Activated CD4-positive, alpha-beta memory T cell treated with anti-CD3 and anti-CD28 coated beads for 36 hours (primary cell): ENCODE data around the gene SCAF8. TPM values are rescaled to one million over a fixed set of nuclear protein-coding genes. Genes with fewer than 3 reads are reported as not detected.
"Not testable (repeated sequence)": the region's sequence is repeated elsewhere in the genome, so short reads cannot be mapped to it uniquely, and the experiment has no call there.

Experiments
- CTCF ChIA-PET: fragments of 350-600 bp; sonication (Branson Sonifier 250); formaldehyde crosslinking; loops from one replicate; lab custom pipeline; 2021; ENCODE audit warnings: antibody characterized with exemption, inconsistent platforms; lab: Charles Lee
- POLR2A ChIA-PET: fragments of 350-600 bp; sonication (Branson Sonifier 250); formaldehyde crosslinking; loops from one replicate; lab custom pipeline; 2021; ENCODE audit warnings: antibody characterized with exemption; lab: Charles Lee
- DNase-seq: peaks from one replicate; pipeline ENCODE4 v3.0.0-alpha.2; 2020
- H3K27ac Mint-ChIP-seq: one replicate; pipeline ENCODE4 v1.8.0; 2021; ENCODE audit warnings: mixed read lengths
- H3K27me3 Mint-ChIP-seq: one replicate; pipeline ENCODE4 v1.8.0; 2021; ENCODE audit warnings: mixed read lengths
- H3K36me3 Mint-ChIP-seq: one replicate; pipeline ENCODE4 v1.8.0; 2021; ENCODE audit warnings: mixed read lengths
- H3K4me1 Mint-ChIP-seq: one replicate; pipeline ENCODE4 v1.8.0; 2021; ENCODE audit warnings: low read depth, mixed read lengths
- H3K4me3 Mint-ChIP-seq: one replicate; pipeline ENCODE4 v1.8.0; 2021; ENCODE audit warnings: mild to moderate bottlenecking, mixed read lengths
- H3K9me3 Mint-ChIP-seq: one replicate; pipeline ENCODE4 v1.8.0; 2021; ENCODE audit warnings: mixed read lengths
- intact Hi-C: fragments of 100-400 bp; cut with micrococcal nuclease; formaldehyde crosslinking; loops from one replicate; pipeline ENCODE4 v1.15.1; 2023
- total RNA-seq, 2 experiments: library from RNA; stranded (reverse); gene quantifications; one replicate each; pipeline ENCODE4 v1.2.3, GENCODE V29; 2021

SCAF8 gene
- total RNA-seq, 2 experiments from 2014 or later = 30.1 to 31.7 TPM

- Mint-ChIP-seq H3K9me3 (no peaks in the 10 kb centered on the region), H3K4me1 (peaks cover 60% of the 10 kb centered on the region), H3K27ac (no peak overlapping the region), H3K27me3 (no peaks in the 10 kb centered on the region), H3K4me3 (no peak overlapping the region), H3K36me3 (peaks cover 19% of the 10 kb centered on the region)
- ChIA-PET CTCF (interaction anchor here (0.9 to 1.7 kb wide), 3 partner anchors 36 to 421 kb away, joined by 4 to 5 read pairs (median 5); no protein-coding TSS in a partner anchor), POLR2A (no interaction called here)
- no peak for DNase-seq
- intact Hi-C loops = loop anchor here (10.0 kb wide), 1 partner anchor 677 kb away; no protein-coding TSS in a partner anchor
Measured at GRCh38 chr6:154737424-154737823, 4.2 kb downstream of the SCAF8 start.

GRCh38 chr6:154738551-154738961 is 5.3 kb downstream of the SCAF8 start:
- POLR2A ChIA-PET = interaction anchor here (1.9 kb wide), 1 partner anchor 35 kb away, joined by 9 read pairs; no protein-coding TSS in a partner anchor
- H3K9me3 Mint-ChIP-seq = no peaks in the 10 kb centered on the region
- CTCF ChIA-PET = interaction anchor here (0.8 to 1.7 kb wide), 2 partner anchors 63 kb away, joined by 3 to 5 read pairs; no protein-coding TSS in a partner anchor
- peak overlapping the region; percentile 20 for H3K27ac Mint-ChIP-seq
- intact Hi-C loops = loop anchor here (1.0 to 10.0 kb wide), 3 partner anchors 10 to 676 kb away; no protein-coding TSS in a partner anchor
- H3K4me1 Mint-ChIP-seq = peaks cover 62% of the 10 kb centered on the region
- no peaks in the 10 kb centered on the region for H3K27me3 Mint-ChIP-seq
- H3K4me3 Mint-ChIP-seq = peak overlapping the region; percentile 9
- DNase-seq = no peak
- peaks cover 21% of the 10 kb centered on the region for H3K36me3 Mint-ChIP-seq

- Mint-ChIP-seq H3K27ac (no peak overlapping the region), H3K36me3 (peaks cover 19% of the 10 kb centered on the region), H3K4me3 (no peak overlapping the region), H3K27me3 (no peaks in the 10 kb centered on the region), H3K9me3 (no peaks in the 10 kb centered on the region), H3K4me1 (peaks cover 72% of the 10 kb centered on the region)
- no peak for DNase-seq
- POLR2A ChIA-PET = no interaction called here
- intact Hi-C loops = no loop called here
- CTCF ChIA-PET = no interaction called here
Measured at GRCh38 chr6:154740658-154741057, 7.4 kb downstream of the SCAF8 start.

GRCh38 chr6:154742891-154743290 is 9.7 kb downstream of the SCAF8 start:
- POLR2A ChIA-PET = no interaction called here
- no peaks in the 10 kb centered on the region for H3K9me3 Mint-ChIP-seq
- H3K4me1 Mint-ChIP-seq = peaks cover 65% of the 10 kb centered on the region
- H3K27me3 Mint-ChIP-seq = no peaks in the 10 kb centered on the region
- peaks cover 17% of the 10 kb centered on the region for H3K36me3 Mint-ChIP-seq
- H3K27ac Mint-ChIP-seq = no peak overlapping the region
- intact Hi-C loops = no loop called here
- CTCF ChIA-PET = no interaction called here
- no peak for DNase-seq
- H3K4me3 Mint-ChIP-seq = no peak overlapping the region

GRCh38 chr6:154744029-154744745 is 11.0 kb downstream of the SCAF8 start:
- H3K9me3 Mint-ChIP-seq, DNase-seq, CTCF ChIA-PET, intact Hi-C loops, H3K27ac Mint-ChIP-seq, H3K27me3 Mint-ChIP-seq, H3K4me3 Mint-ChIP-seq: not testable (repeated sequence)
- H3K4me1 Mint-ChIP-seq = peaks cover 59% of the 10 kb centered on the region
- peaks cover 15% of the 10 kb centered on the region for H3K36me3 Mint-ChIP-seq
- POLR2A ChIA-PET = interaction anchor here (1.0 kb wide), 1 partner anchor 10 kb away, joined by 3 read pairs; no protein-coding TSS in a partner anchor

- CTCF ChIA-PET = interaction anchor here (1.2 to 1.5 kb wide), 2 partner anchors 11 to 70 kb away, joined by 3 to 4 read pairs; no protein-coding TSS in a partner anchor
- no peak overlapping the region for H3K27ac Mint-ChIP-seq
- POLR2A ChIA-PET = no interaction called here
- no peak overlapping the region for H3K4me3 Mint-ChIP-seq
- peaks cover 63% of the 10 kb centered on the region for H3K4me1 Mint-ChIP-seq
- no peaks in the 10 kb centered on the region for H3K9me3 Mint-ChIP-seq
- no peak for DNase-seq
- H3K36me3 Mint-ChIP-seq = peaks cover 12% of the 10 kb centered on the region
- H3K27me3 Mint-ChIP-seq = no peaks in the 10 kb centered on the region
- intact Hi-C loops = no loop called here
Measured at GRCh38 chr6:154745243-154745642, 12.0 kb downstream of the SCAF8 start.

- Mint-ChIP-seq H3K4me1 (peaks cover 63% of the 10 kb centered on the region), H3K27ac (no peak overlapping the region), H3K27me3 (no peaks in the 10 kb centered on the region), H3K4me3 (no peak overlapping the region), H3K36me3 (peaks cover 3% of the 10 kb centered on the region), H3K9me3 (no peaks in the 10 kb centered on the region)
- CTCF ChIA-PET = interaction anchor here (0.7 kb wide), 1 partner anchor 56 kb away, joined by 4 read pairs; no protein-coding TSS in a partner anchor
- no peak for DNase-seq
- POLR2A ChIA-PET = no interaction called here
- intact Hi-C loops = no loop called here
Measured at GRCh38 chr6:154749341-154749740, 16.1 kb downstream of the SCAF8 start.

- H3K4me3 Mint-ChIP-seq = no peak overlapping the region
- ChIA-PET POLR2A (no interaction called here), CTCF (interaction anchor here (0.6 to 1.9 kb wide), 2 partner anchors 23 to 421 kb away, joined by 4 read pairs; no protein-coding TSS in a partner anchor)
- DNase-seq = peak; percentile 61
- intact Hi-C loops = no loop called here
- no peaks in the 10 kb centered on the region for H3K9me3 Mint-ChIP-seq
- peaks cover 63% of the 10 kb centered on the region for H3K4me1 Mint-ChIP-seq
- H3K27ac Mint-ChIP-seq = peak overlapping the region; percentile 28
- no peaks in the 10 kb centered on the region for H3K27me3 Mint-ChIP-seq
- peaks cover 2% of the 10 kb centered on the region for H3K36me3 Mint-ChIP-seq
Measured at GRCh38 chr6:154751011-154751800, 18.0 kb downstream of the SCAF8 start.

- no peaks in the 10 kb centered on the region for H3K27me3 Mint-ChIP-seq
- H3K9me3 Mint-ChIP-seq = no peaks in the 10 kb centered on the region
- no peak overlapping the region for H3K27ac Mint-ChIP-seq
- DNase-seq = no peak
- ChIA-PET POLR2A (no interaction called here), CTCF (no interaction called here)
- intact Hi-C loops = no loop called here
- peaks cover 61% of the 10 kb centered on the region for H3K4me1 Mint-ChIP-seq
- H3K36me3 Mint-ChIP-seq = peaks cover 2% of the 10 kb centered on the region
- no peak overlapping the region for H3K4me3 Mint-ChIP-seq
Measured at GRCh38 chr6:154752022-154752421, 18.8 kb downstream of the SCAF8 start.

GRCh38 chr6:154754152-154754551 is 20.9 kb downstream of the SCAF8 start:
- H3K27me3 Mint-ChIP-seq = no peaks in the 10 kb centered on the region
- ChIA-PET CTCF (interaction anchor here (1.1 to 1.5 kb wide), 2 partner anchors 30 to 78 kb away, joined by 3 to 4 read pairs; no protein-coding TSS in a partner anchor), POLR2A (interaction anchor here (2.3 kb wide), 1 partner anchor 20 kb away, joined by 6 read pairs; no protein-coding TSS in a partner anchor)
- no peak overlapping the region for H3K27ac Mint-ChIP-seq
- H3K4me3 Mint-ChIP-seq = no peak overlapping the region
- DNase-seq = no peak
- H3K4me1 Mint-ChIP-seq = peaks cover 67% of the 10 kb centered on the region
- H3K36me3 Mint-ChIP-seq = peaks cover 7% of the 10 kb centered on the region
- intact Hi-C loops = no loop called here
- no peaks in the 10 kb centered on the region for H3K9me3 Mint-ChIP-seq

GRCh38 chr6:154757352-154758050 is 24.3 kb downstream of the SCAF8 start:
- Mint-ChIP-seq H3K27me3 (no peaks in the 10 kb centered on the region), H3K4me1 (peaks cover 52% of the 10 kb centered on the region), H3K9me3 (no peaks in the 10 kb centered on the region), H3K4me3 (no peak overlapping the region), H3K36me3 (peaks cover 5% of the 10 kb centered on the region), H3K27ac (no peak overlapping the region)
- CTCF ChIA-PET = interaction anchor here (1.2 kb wide), 1 partner anchor 82 kb away, joined by 3 read pairs; no protein-coding TSS in a partner anchor
- intact Hi-C loops = no loop called here
- DNase-seq = no peak
- POLR2A ChIA-PET = no interaction called here
